ENCODE measurements around the gene COPZ1. TPM values are rescaled to one million over a fixed set of nuclear protein-coding genes. Genes with fewer than 3 reads are reported as not detected.

The COPZ1 gene
- total and polyA plus RNA-seq, 9 of the 15 experiments (the other 6 are each of a cell fraction or from before 2014, with no cell fraction given) = 137 to 487 (median 233) TPM

GRCh38 chr12:54386403-54387113 is 61.6 kb downstream of the COPZ1 start (continued):
- TF ChIP-seq ZBTB2 (IDR thresholded peaks at IDR 0.05) = no peak
- no peak for TF ChIP-seq ZNF140 (CRISPR knock-in tag; IDR thresholded peaks at IDR 0.05)
- TF ChIP-seq BCOR (IDR thresholded peaks at IDR 0.05) = peak; percentile 81; the same call in 1 of the 2 replicates
- TF ChIP-seq ZNF655 (CRISPR knock-in tag; IDR thresholded peaks at IDR 0.05) = no peak
- TF ChIP-seq ZFP36 (IDR thresholded peaks at IDR 0.05; ENCODE audit: low read depth, low read length, partially characterized antibody) = peak; percentile 92
- TF ChIP-seq KLF6 (CRISPR knock-in tag; IDR thresholded peaks at IDR 0.05; ENCODE audit: borderline replicate concordance) = 0 out of 2 replicates have a peak, but pooled peaks have one; percentile 8
- TF ChIP-seq TEAD1 (CRISPR knock-in tag; IDR thresholded peaks at IDR 0.05) = no peak

- Histone ChIP-seq H3K9ac (ENCODE audit: insufficient read depth in 1 of 2, low read depth in 2 of 2, low read length in 2 of 2) (peak overlapping the region; percentile 27 to 79; a peak in 3 of 4 replicates), H3K27me3 (ENCODE audit: control insufficient read depth in 2 of 2, insufficient read depth in 2 of 2, low read length in 2 of 2) (no peaks in the 10 kb centered on the region), H3K9me3 (replicated peaks; ENCODE audit: control insufficient read depth, insufficient read depth, low read depth, low read length) (no peaks in the 10 kb centered on the region), H3K27ac (ENCODE audit: extremely low read depth, low read depth, low read length) (peak overlapping the region; percentile 62; the same call in 2 of the 3 replicates), H3K79me2 (ENCODE audit: control insufficient read depth, insufficient read depth, low read length) (peaks cover 86% of the 10 kb centered on the region), H4K20me1 (replicated peaks; ENCODE audit: control insufficient read depth, insufficient read depth, low read length) (no peaks in the 10 kb centered on the region), H3K9me1 (ENCODE audit: control insufficient read depth, insufficient read depth, low read length) (no peaks in the 10 kb centered on the region), H3K4me2 (ENCODE audit: insufficient read depth, low read length) (peak overlapping the region; percentile 88), H3K4me1 (replicated peaks in 1 of 2; ENCODE audit: control insufficient read depth in 2 of 2, insufficient read depth in 2 of 2, low read length in 2 of 2) (peaks cover 70 to 76% of the 10 kb centered on the region in 2 experiments), H3K4me3 (0 out of 2 replicates have a peak overlapping the region, but pooled peaks have one; percentile 0), H3K36me3 (ENCODE audit: control insufficient read depth, insufficient read depth, low read length) (peaks cover 53% of the 10 kb centered on the region), H2AFZ (ENCODE audit: low read depth, low read length) (no peak overlapping the region)
- peak in 2 of 4 experiments; percentile 33 to 53 for DNase-seq (ENCODE audit: extremely low read depth in 1 of 4, low spot score in 3 of 4)
- peak; percentile 37 for FAIRE-seq
- CTCF ChIA-PET (ENCODE audit: low intra/inter-chr PET ratio) = no interaction called here
- intact Hi-C loops (cut with micrococcal nuclease) = no loop called here
- no peak for ATAC-seq
- in situ Hi-C loops (cut with MboI) = no loop called here
- POLR2A ChIA-PET = interaction anchor here (0.6 to 1.3 kb wide), 5 partner anchors 8 to 99 kb away, joined by 3 to 6 read pairs (median 3); no protein-coding TSS in a partner anchor
- BruUV-seq (replicated peaks) = no TSS peak
- 52% methylated on average over 3 of the region's 3 CpGs for WGBS (ENCODE audit: insufficient coverage, low coverage, missing lambda C conversion rate)
- TF ChIP-seq CTBP1 (IDR thresholded peaks at IDR 0.05; ENCODE audit: borderline replicate concordance) = peak; percentile 34; the same call in 1 of the 2 replicates
- TF ChIP-seq GABPB1 (CRISPR knock-in tag; IDR thresholded peaks at IDR 0.05) = no peak
- TF ChIP-seq GATAD2A (IDR thresholded peaks at IDR 0.05) = peak; percentile 76
- 0 out of 2 replicates have a peak, but pooled peaks have one; percentile 44 for TF ChIP-seq SMARCE1 (IDR thresholded peaks at IDR 0.05)
- peak; percentile 41 for TF ChIP-seq NCOR1 (IDR thresholded peaks at IDR 0.05)
- no peak for TF ChIP-seq MECOM (CRISPR knock-in tag; IDR thresholded peaks at IDR 0.05)
- TF ChIP-seq VEZF1 (CRISPR knock-in tag; IDR thresholded peaks at IDR 0.05) = peak; percentile 34
- 0 out of 2 replicates have a peak, but pooled peaks have one; percentile 34 for TF ChIP-seq CBFA2T3 (IDR thresholded peaks at IDR 0.05)
- TF ChIP-seq POLR2AphosphoS5 (IDR thresholded peaks at IDR 0.05; ENCODE audit: control insufficient read depth, insufficient read depth, low read depth, low read length) = peak; percentile 17; the same call in 1 of the 2 replicates
- peak; percentile 73 for TF ChIP-seq FOSL1 (tag; conservative IDR thresholded peaks at IDR 0.05)
- TF ChIP-seq SPI1 (IDR thresholded peaks at IDR 0.05; ENCODE audit: borderline replicate concordance, low read depth, low read length) = peak; percentile 52; the same call in 1 of the 2 replicates
- peak; percentile 57 for TF ChIP-seq ARID1B (IDR thresholded peaks at IDR 0.05)
Observed at GRCh38 chr12:54387114-54387467, 62.2 kb downstream of the COPZ1 start.
